CD4-positive, CD25-positive, alpha-beta regulatory T cell (primary cell): Measurements from ENCODE around the gene RGS17. TPM values are rescaled to one million over a fixed set of nuclear protein-coding genes. Genes with fewer than 3 reads are reported as not detected.

ENCODE experiments used
- ATAC-seq, 2 donors: fragments of 150-1000 bp; cut with Tn5 transposase; one replicate each; pipeline ENCODE4 v1.10.0; 2021; ENCODE audit warnings: low read depth in 2 of 2, moderate number of reproducible peaks in 2 of 2, moderate library complexity in 1 of 2
- DNase-seq, 3 donors: peaks; one replicate each; pipeline versions ENCODE4 v3.0.0 to v3.0.0-alpha.2; 2012 to 2022; ENCODE audit warnings: mixed read lengths in 1 of 3
- H3K27ac ChIP-seq: one replicate; pipeline ENCODE4 v1.7.0; 2013; ENCODE audit warnings: mild to moderate bottlenecking, low read length; ENCODE audit not compliant: insufficient read depth, poor library complexity, severe bottlenecking
- H3K27me3 ChIP-seq: one replicate; pipeline ENCODE4 v1.7.0; 2013; ENCODE audit warnings: low read length; ENCODE audit not compliant: control insufficient read depth, insufficient read depth
- H3K36me3 ChIP-seq: one replicate; pipeline ENCODE4 v1.7.0; 2013; ENCODE audit warnings: mild to moderate bottlenecking, low read length, moderate library complexity; ENCODE audit not compliant: control insufficient read depth, insufficient read depth
- H3K4me1 ChIP-seq: 2 replicates; pipeline ENCODE4 v1.7.0; 2013; ENCODE audit warnings: mild to moderate bottlenecking, low read length; ENCODE audit not compliant: insufficient read depth, control insufficient read depth, poor library complexity, severe bottlenecking
- H3K4me3 ChIP-seq: one replicate; pipeline ENCODE4 v1.7.0; 2013; ENCODE audit warnings: low read depth, mild to moderate bottlenecking, low read length, moderate library complexity
- H3K9me3 ChIP-seq, 2 experiments: 1 replicate in 1 of 2; 2 replicates in 1 of 2; pipeline ENCODE4 v1.7.0; 2013; ENCODE audit warnings: low read length in 2 of 2, mild to moderate bottlenecking in 1 of 2, moderate library complexity in 1 of 2; ENCODE audit not compliant: control insufficient read depth in 2 of 2
- H3K27ac Mint-ChIP-seq, 3 donors: one replicate each; pipeline ENCODE4 v1.8.0; 2020 to 2022; ENCODE audit warnings: mild to moderate bottlenecking in 3 of 3, mixed read lengths in 3 of 3, moderate library complexity in 2 of 3
- H3K27me3 Mint-ChIP-seq: one replicate; pipeline ENCODE4 v1.8.0; 2022; ENCODE audit warnings: mild to moderate bottlenecking, mixed read lengths
- H3K36me3 Mint-ChIP-seq: one replicate; pipeline ENCODE4 v1.8.0; 2020; ENCODE audit warnings: mixed read lengths
- H3K4me1 Mint-ChIP-seq, 4 donors: one replicate each; pipeline ENCODE4 v1.8.0; 2020 to 2022; ENCODE audit warnings: mixed read lengths in 4 of 4, mild to moderate bottlenecking in 1 of 4
- H3K4me3 Mint-ChIP-seq, 4 donors: one replicate each; pipeline ENCODE4 v1.8.0; 2020 to 2022; ENCODE audit warnings: mild to moderate bottlenecking in 4 of 4, mixed read lengths in 4 of 4, moderate library complexity in 3 of 4
- H3K9me3 Mint-ChIP-seq, 7 donors: one replicate each; pipeline ENCODE4 v1.8.0; 2020 to 2022; ENCODE audit warnings: mixed read lengths in 7 of 7, mild to moderate bottlenecking in 3 of 7, moderate library complexity in 2 of 7
- polyA plus RNA-seq, 4 donors: library from polyadenylated mRNA; unstranded; fragments of 300-500 nt; fragmentation: Illumina TruSeq; gene quantifications; one replicate each; pipeline ENCODE4 v1.2.3, GENCODE V29; 2021
- total RNA-seq: library from RNA; stranded (reverse); gene quantifications from one replicate; pipeline ENCODE4 v1.2.3, GENCODE V29; 2022

The RGS17 gene
- total and polyA plus RNA-seq, 5 donors from 2014 or later, result 0.03 TPM; not detected in 4

GRCh38 chr6:153088796-153089195, 42.3 kb downstream of the RGS17 start:
- H3K36me3 Mint-ChIP-seq, result no peaks in the 10 kb centered on the region
- Histone ChIP-seq H3K27me3 (no peaks in the 10 kb centered on the region), H3K4me1 (no peaks in the 10 kb centered on the region), H3K4me3 (no peak overlapping the region), H3K36me3 (no peaks in the 10 kb centered on the region), H3K9me3 (no peaks in the 10 kb centered on the region), H3K27ac (no peak overlapping the region)
- H3K27ac Mint-ChIP-seq, result no peak overlapping the region
- no peaks in the 10 kb centered on the region for H3K27me3 Mint-ChIP-seq
- H3K4me1 Mint-ChIP-seq, result no peaks in the 10 kb centered on the region
- H3K4me3 Mint-ChIP-seq, result no peak overlapping the region
- ATAC-seq, result no peak
- DNase-seq, result no peak
- H3K9me3 Mint-ChIP-seq, result peaks cover 0 to 1% (median 0%) of the 10 kb centered on the region in 7 donors

GRCh38 chr6:153087436-153087835, 43.6 kb downstream of the RGS17 start:
- Histone ChIP-seq H3K36me3 (no peaks in the 10 kb centered on the region), H3K9me3 (no peaks in the 10 kb centered on the region), H3K27me3 (no peaks in the 10 kb centered on the region), H3K4me1 (no peaks in the 10 kb centered on the region), H3K27ac (no peak overlapping the region), H3K4me3 (no peak overlapping the region)
- ATAC-seq, result no peak
- no peaks in the 10 kb centered on the region for H3K36me3 Mint-ChIP-seq
- no peak overlapping the region for H3K27ac Mint-ChIP-seq
- H3K4me3 Mint-ChIP-seq, result no peak overlapping the region
- H3K9me3 Mint-ChIP-seq, result peaks cover 0 to 1% (median 0%) of the 10 kb centered on the region in 7 donors
- peaks cover 1% of the 10 kb centered on the region for H3K27me3 Mint-ChIP-seq
- DNase-seq, result no peak
- H3K4me1 Mint-ChIP-seq, result no peaks in the 10 kb centered on the region

- H3K27ac ChIP-seq, result no peak overlapping the region
- H3K9me3 Mint-ChIP-seq, result peaks cover 0 to 1% (median 0%) of the 10 kb centered on the region in 7 donors
- peaks cover 5% of the 10 kb centered on the region for H3K27me3 Mint-ChIP-seq
- H3K36me3 Mint-ChIP-seq, result no peaks in the 10 kb centered on the region
- no peaks in the 10 kb centered on the region for H3K36me3 ChIP-seq
- H3K9me3 ChIP-seq, result no peaks in the 10 kb centered on the region
- no peak overlapping the region for H3K4me3 ChIP-seq
- H3K4me1 ChIP-seq, result no peaks in the 10 kb centered on the region
- no peak overlapping the region for H3K4me3 Mint-ChIP-seq
- H3K4me1 Mint-ChIP-seq, result no peaks in the 10 kb centered on the region
- H3K27ac Mint-ChIP-seq, result no peak overlapping the region
- DNase-seq (no peak), ATAC-seq (no peak)
- no peaks in the 10 kb centered on the region for H3K27me3 ChIP-seq
These were observed 44.7 kb downstream of the RGS17 start for GRCh38 chr6:153086225-153086990.

GRCh38 chr6:153085239-153085638, 45.8 kb downstream of the RGS17 start:
- H3K4me3 ChIP-seq, result no peak overlapping the region
- H3K4me3 Mint-ChIP-seq, result no peak overlapping the region
- H3K27ac Mint-ChIP-seq, result no peak overlapping the region
- ATAC-seq (no peak), DNase-seq (no peak)
- H3K9me3 Mint-ChIP-seq, result peaks cover 0 to 1% (median 0%) of the 10 kb centered on the region in 7 donors
- peaks cover 5% of the 10 kb centered on the region for H3K27me3 Mint-ChIP-seq
- no peaks in the 10 kb centered on the region for H3K36me3 ChIP-seq
- no peak overlapping the region for H3K27ac ChIP-seq
- H3K4me1 ChIP-seq, result no peaks in the 10 kb centered on the region
- no peaks in the 10 kb centered on the region for H3K9me3 ChIP-seq
- H3K4me1 Mint-ChIP-seq, result no peaks in the 10 kb centered on the region
- H3K27me3 ChIP-seq, result no peaks in the 10 kb centered on the region
- no peaks in the 10 kb centered on the region for H3K36me3 Mint-ChIP-seq

- Histone ChIP-seq H3K9me3 (no peaks in the 10 kb centered on the region), H3K27me3 (no peaks in the 10 kb centered on the region), H3K4me3 (no peak overlapping the region), H3K27ac (no peak overlapping the region), H3K36me3 (no peaks in the 10 kb centered on the region), H3K4me1 (no peaks in the 10 kb centered on the region)
- H3K27me3 Mint-ChIP-seq, result peaks cover 5% of the 10 kb centered on the region
- no peaks in the 10 kb centered on the region for H3K4me1 Mint-ChIP-seq
- peaks cover 0 to 1% (median 0%) of the 10 kb centered on the region in 7 donors for H3K9me3 Mint-ChIP-seq
- ATAC-seq (no peak), DNase-seq (no peak)
- no peaks in the 10 kb centered on the region for H3K36me3 Mint-ChIP-seq
- no peak overlapping the region for H3K4me3 Mint-ChIP-seq
- peak overlapping the region in 1 of 3 donors; percentile 15 for H3K27ac Mint-ChIP-seq
These were observed 46.7 kb downstream of the RGS17 start for GRCh38 chr6:153084393-153084792.

GRCh38 chr6:153083869-153084268, 47.2 kb downstream of the RGS17 start:
- Histone ChIP-seq H3K9me3 (no peaks in the 10 kb centered on the region), H3K27me3 (no peaks in the 10 kb centered on the region), H3K4me3 (no peak overlapping the region), H3K27ac (no peak overlapping the region), H3K4me1 (no peaks in the 10 kb centered on the region), H3K36me3 (no peaks in the 10 kb centered on the region)
- H3K9me3 Mint-ChIP-seq, result peaks cover 0 to 1% (median 0%) of the 10 kb centered on the region in 7 donors
- peaks cover 5% of the 10 kb centered on the region for H3K27me3 Mint-ChIP-seq
- H3K4me1 Mint-ChIP-seq, result no peaks in the 10 kb centered on the region
- no peaks in the 10 kb centered on the region for H3K36me3 Mint-ChIP-seq
- ATAC-seq (no peak), DNase-seq (no peak)
- no peak overlapping the region for H3K4me3 Mint-ChIP-seq
- H3K27ac Mint-ChIP-seq, result no peak overlapping the region

- Histone ChIP-seq H3K4me1 (no peaks in the 10 kb centered on the region), H3K4me3 (no peak overlapping the region), H3K27ac (no peak overlapping the region), H3K36me3 (no peaks in the 10 kb centered on the region), H3K27me3 (no peaks in the 10 kb centered on the region), H3K9me3 (no peaks in the 10 kb centered on the region)
- no peaks in the 10 kb centered on the region for H3K9me3 Mint-ChIP-seq
- H3K4me3 Mint-ChIP-seq, result no peak overlapping the region
- peaks cover 5% of the 10 kb centered on the region for H3K27me3 Mint-ChIP-seq
- no peaks in the 10 kb centered on the region for H3K36me3 Mint-ChIP-seq
- ATAC-seq, result no peak
- no peak overlapping the region for H3K27ac Mint-ChIP-seq
- no peak for DNase-seq
- H3K4me1 Mint-ChIP-seq, result no peaks in the 10 kb centered on the region
These were observed 49.2 kb downstream of the RGS17 start for GRCh38 chr6:153081914-153082313.

- H3K4me3 ChIP-seq, result no peak overlapping the region
- DNase-seq, result no peak
- H3K4me3 Mint-ChIP-seq, result no peak overlapping the region
These were observed 54.7 kb downstream of the RGS17 start for GRCh38 chr6:153076431-153076830.

More at GRCh38 chr6:153076431-153076830, 54.7 kb downstream of the RGS17 start:
- H3K36me3 Mint-ChIP-seq, result no peaks in the 10 kb centered on the region
- no peak overlapping the region for H3K27ac Mint-ChIP-seq
- Histone ChIP-seq H3K27ac (no peak overlapping the region), H3K9me3 (no peaks in the 10 kb centered on the region), H3K4me1 (no peaks in the 10 kb centered on the region), H3K27me3 (no peaks in the 10 kb centered on the region), H3K36me3 (no peaks in the 10 kb centered on the region)
- H3K27me3 Mint-ChIP-seq, result no peaks in the 10 kb centered on the region
- no peak for ATAC-seq
- H3K9me3 Mint-ChIP-seq, result no peaks in the 10 kb centered on the region
- no peaks in the 10 kb centered on the region for H3K4me1 Mint-ChIP-seq
